HCT116 (cell line): Measurements from ENCODE around the gene CLDN3. TPM values are rescaled to one million over a fixed set of nuclear protein-coding genes. Genes with fewer than 3 reads are reported as not detected.
A peak's percentile ranks its signal among the peaks of the same experiment; 100 is the strongest.
"Not testable (repeated sequence)": the region's sequence is repeated elsewhere in the genome, so short reads cannot be mapped to it uniquely, and the experiment has no call there.

Experiments
- ATAC-seq: fragments of 200-7000 bp; cut with Tn5 transposase; 2 replicates; pipeline ENCODE4 v1.9.1; 2020; ENCODE audit warnings: mild to moderate bottlenecking, moderate library complexity
- BruUV-seq: library from RNA; stranded (reverse); fragments of 400-500 nt; replicated peaks from 2 replicates; lab custom pipeline; 2021; lab: Mats Ljungman, UMichigan
- CTCF ChIA-PET: fragments of 300-600 bp; sonication (Branson Sonifier 250); formaldehyde crosslinking; loops from one replicate; lab custom pipeline; 2021; ENCODE audit warnings: antibody characterized with exemption; lab: Charles Lee
- POLR2A ChIA-PET: fragments of 300-600, 350-600 bp; sonication (Branson Sonifier 250); formaldehyde crosslinking; loops from one replicate; lab custom pipeline; 2021; ENCODE audit warnings: antibody characterized with exemption; lab: Charles Lee
- RAD21 ChIA-PET, 2 experiments: fragments of 300-600 bp; sonication (Branson Sonifier 250); formaldehyde crosslinking; loops; one replicate each; lab custom pipeline; 2023; ENCODE audit warnings: low total read pairs in 2 of 2; ENCODE audit not compliant: uncharacterized antibody in 2 of 2, unreplicated experiment in 2 of 2, low non-redundant PET in 1 of 2; lab: Charles Lee
- DNase-seq: peaks from one replicate; pipeline ENCODE4 v3.0.0-alpha.2; 2010; ENCODE audit warnings: low read depth, low spot score
- H2AFZ ChIP-seq: fragments of 200-600 bp; shearing (Covaris generic), sonication (generic); 2 replicates; pipeline ENCODE4 v1.6.1; 2017; ENCODE audit warnings: low read depth, mixed run types, mixed read lengths, antibody characterized with exemption, low read length; ENCODE audit not compliant: poor library complexity, severe bottlenecking
- H3K27ac ChIP-seq: 2 replicates; pipeline ENCODE4 v1.5.1; 2012; ENCODE audit warnings: low read depth, low read length
- H3K27me3 ChIP-seq: fragments of 200-600 bp; sonication (generic); 2 replicates; pipeline ENCODE4 v1.6.1; 2016; ENCODE audit warnings: mixed run types, low read length, mixed read lengths; ENCODE audit not compliant: insufficient read depth
- H3K36me3 ChIP-seq, 2 experiments: fragments of 200-500 bp in 1 of 2; fragments of 200-600 bp in 1 of 2; sonication (Bioruptor generic) in 1 of 2; sonication (generic) in 1 of 2; 2 replicates each; pipeline versions ENCODE4 v1.5.1 to v1.6.1; 2014 to 2016; ENCODE audit warnings: low read length in 2 of 2, inconsistent platforms in 1 of 2, mixed read lengths in 1 of 2, mixed run types in 1 of 2; ENCODE audit not compliant: insufficient read depth in 2 of 2, control insufficient read depth in 1 of 2
- H3K4me1 ChIP-seq, 2 experiments: fragments of 200-600 bp in 1 of 2; sonication (generic) in 1 of 2; 2 replicates each; pipeline versions ENCODE4 v1.5.1 to v1.6.1; 2012 to 2017; ENCODE audit warnings: low read length in 2 of 2, inconsistent platforms in 1 of 2, mild to moderate bottlenecking in 1 of 2, mixed read lengths in 1 of 2, mixed run types in 1 of 2, moderate library complexity in 1 of 2; ENCODE audit not compliant: insufficient read depth in 2 of 2, control insufficient read depth in 1 of 2
- H3K4me2 ChIP-seq: fragments of 200-600 bp; sonication (generic); 2 replicates; pipeline ENCODE4 v1.6.1; 2017; ENCODE audit warnings: mixed run types, low read length, mixed read lengths
- H3K4me3 ChIP-seq, 2 experiments: fragments of 200-600 bp in 1 of 2; sonication (generic) in 1 of 2; replicated peaks in 1 of 2; 2 replicates each; pipeline ENCODE4 v1.5.1; 2011 to 2016; ENCODE audit warnings: low read length in 2 of 2, control low read depth in 1 of 2, low read depth in 1 of 2, mild to moderate bottlenecking in 1 of 2, mixed read lengths in 1 of 2, mixed run types in 1 of 2
- H3K79me2 ChIP-seq: fragments of 200-600 bp; sonication (generic); 2 replicates; pipeline ENCODE4 v1.6.1; 2017; ENCODE audit warnings: mild to moderate bottlenecking, mixed run types, low read length, moderate library complexity, mixed read lengths; ENCODE audit not compliant: insufficient read depth
- H3K9ac ChIP-seq: fragments of 200-600 bp; sonication (generic); 2 replicates; pipeline ENCODE4 v1.6.1; 2016; ENCODE audit warnings: low read length, mixed read lengths
- H3K9me2 ChIP-seq: fragments of 200-600 bp; sonication (generic), shearing (Covaris generic); 2 replicates; pipeline ENCODE4 v1.6.1; 2017; ENCODE audit warnings: mixed run types, mild to moderate bottlenecking, moderate library complexity; ENCODE audit not compliant: insufficient read depth
- H3K9me3 ChIP-seq, 2 experiments: fragments of 200-500 bp in 1 of 2; fragments of 200-600 bp in 1 of 2; sonication (Bioruptor generic) in 1 of 2; sonication (generic) in 1 of 2; 2 replicates each; pipeline ENCODE4 v1.6.1; 2014 to 2017; ENCODE audit warnings: low read length in 2 of 2, mixed read lengths in 2 of 2, inconsistent platforms in 1 of 2, low read depth in 1 of 2, mild to moderate bottlenecking in 1 of 2, mixed run types in 1 of 2, moderate library complexity in 1 of 2; ENCODE audit not compliant: control insufficient read depth in 1 of 2, insufficient read depth in 1 of 2
- H4K20me1 ChIP-seq: fragments of 200-600 bp; sonication (generic), shearing (Covaris generic); 2 replicates; pipeline ENCODE4 v1.6.1; 2017; ENCODE audit warnings: mixed run types, mild to moderate bottlenecking, moderate library complexity; ENCODE audit not compliant: insufficient read depth
- CEBPB ChIP-seq: IDR thresholded peaks from 2 replicates; pipeline ENCODE4 v1.6.1; 2012; ENCODE audit warnings: low read depth
- FOSL1 ChIP-seq: IDR thresholded peaks from 2 replicates; pipeline ENCODE4 v1.6.1; 2012; ENCODE audit warnings: low read depth
- MAX ChIP-seq: IDR thresholded peaks from 2 replicates; pipeline ENCODE4 v1.6.1; 2012
- POLR2A ChIP-seq: IDR thresholded peaks from 2 replicates; pipeline ENCODE4 v1.7.0; 2011; ENCODE audit warnings: borderline replicate concordance; ENCODE audit not compliant: insufficient read depth, insufficient read length; ENCODE audit errors: extremely low read depth
- SIN3A ChIP-seq: IDR thresholded peaks from 2 replicates; pipeline ENCODE4 v1.6.1; 2012; ENCODE audit warnings: low read depth
- ZBTB33 ChIP-seq: IDR thresholded peaks from 2 replicates; pipeline ENCODE4 v1.6.1; 2011; ENCODE audit warnings: mild to moderate bottlenecking, low read length, moderate library complexity; ENCODE audit not compliant: insufficient replicate concordance; ENCODE audit errors: extremely low read depth
- intact Hi-C: fragments of 100-400 bp; cut with micrococcal nuclease; formaldehyde crosslinking; loops from 2 replicates; pipeline ENCODE4 v1.10.0; 2022
- total RNA-seq: library from RNA; stranded (reverse); gene quantifications from one replicate; pipeline ENCODE4 v1.2.1, GENCODE V29; 2021; ENCODE audit not compliant: unreplicated experiment

The CLDN3 gene
- total RNA-seq, 1 experiment from 2014 or later, result 19.2 TPM

- Histone ChIP-seq H3K9ac (no peak overlapping the region), H3K27ac (peak overlapping the region; percentile 1; the same call in 1 of the 2 replicates)
These were observed 48.7 kb downstream of the CLDN3 start for GRCh38 chr7:73721377-73721817.

GRCh38 chr7:73720443-73720842 lies 49.6 kb downstream of the CLDN3 start:
- not testable (repeated sequence) for H3K9ac ChIP-seq, H3K9me2 ChIP-seq, H3K36me3 ChIP-seq, H3K27me3 ChIP-seq, DNase-seq, H3K4me3 ChIP-seq, H4K20me1 ChIP-seq, H2AFZ ChIP-seq, H3K9me3 ChIP-seq, ATAC-seq, H3K27ac ChIP-seq, BruUV-seq
- Histone ChIP-seq H3K4me1 (peaks cover 51 to 58% of the 10 kb centered on the region in 2 experiments), H3K4me2 (peak overlapping the region; percentile 77; the same call in 1 of the 2 replicates), H3K79me2 (peaks cover 35% of the 10 kb centered on the region)
- ChIA-PET RAD21 (interaction anchor here in 1 of 2 experiments (1.4 kb wide), 1 partner anchor 14 kb away, joined by 3 read pairs; no protein-coding TSS in a partner anchor), POLR2A (interaction anchor here (0.9 to 1.6 kb wide), 2 partner anchors 13 to 43 kb away, joined by 3 to 5 read pairs; no protein-coding TSS in a partner anchor), CTCF (interaction anchor here (0.7 to 2.0 kb wide), 4 partner anchors 13 to 172 kb away, joined by 3 to 6 read pairs (median 4); no protein-coding TSS in a partner anchor)
- intact Hi-C loops, result loop anchor here (10.0 kb wide), 1 partner anchor 56 kb away; the partner anchor contains the start of gene VPS37D

More at GRCh38 chr7:73721377-73721817, 48.7 kb downstream of the CLDN3 start:
- no peak for TF ChIP-seq SIN3A
- TF ChIP-seq FOSL1, result no peak
- no peak for TF ChIP-seq POLR2A
- TF ChIP-seq CEBPB, result no peak
- TF ChIP-seq MAX, result no peak
- TF ChIP-seq ZBTB33, result no peak
- TF ChIP-seq, all 23 proteins: peak for 0
- peaks cover 46 to 57% of the 10 kb centered on the region in 2 experiments for H3K4me1 ChIP-seq
- ChIA-PET CTCF (interaction anchor here (0.7 to 0.9 kb wide), 3 partner anchors 15 to 173 kb away, joined by 3 to 7 read pairs (median 3); no protein-coding TSS in a partner anchor), RAD21 (interaction anchor here in 1 of 2 experiments (0.7 to 0.9 kb wide), 2 partner anchors 13 to 19 kb away, joined by 3 to 4 read pairs; no protein-coding TSS in a partner anchor), POLR2A (no interaction called here)
- no peak overlapping the region for H3K4me3 ChIP-seq
- no peaks in the 10 kb centered on the region for H3K36me3 ChIP-seq
- intact Hi-C loops, result loop anchor here (10.0 kb wide), 1 partner anchor 57 kb away; the partner anchor contains the start of gene VPS37D
- peak overlapping the region; percentile 27; the same call in 1 of the 2 replicates for H3K4me2 ChIP-seq
- no peaks in the 10 kb centered on the region for H3K27me3 ChIP-seq
- no TSS peak for BruUV-seq
- H3K9me2 ChIP-seq, result no peaks in the 10 kb centered on the region
- ATAC-seq, result no peak
- DNase-seq, result no peak
- H2AFZ ChIP-seq, result no peak overlapping the region
- H4K20me1 ChIP-seq, result peaks cover 2% of the 10 kb centered on the region; the same call in 1 of the 2 replicates
- H3K9me3 ChIP-seq, result no peaks in the 10 kb centered on the region
- peaks cover 29% of the 10 kb centered on the region for H3K79me2 ChIP-seq
